A204.1 (cell line): ENCODE results near the gene TRMT10B.
"Not testable (repeated sequence)": the region's sequence is repeated elsewhere in the genome, so short reads cannot be mapped to it uniquely, and the experiment has no call there.

Experiments used
- FAIRE-seq: peaks from 2 replicates; lab custom pipeline; 2012; peaks lifted over from hg19 to GRCh38; lab: Jason Lieb, UNC

The TRMT10B gene

GRCh38 chr9:37801287-37801850 is 47.8 kb downstream of the TRMT10B start:
- no peak for FAIRE-seq

GRCh38 chr9:37801959-37802711 is 48.5 kb downstream of the TRMT10B start:
- FAIRE-seq = no peak

- no peak for FAIRE-seq
Measured at GRCh38 chr9:37806271-37806670, 52.7 kb downstream of the TRMT10B start.

- not testable (repeated sequence) for FAIRE-seq
Measured at GRCh38 chr9:37809676-37810075, 56.1 kb downstream of the TRMT10B start.

GRCh38 chr9:37811906-37812476 is 58.4 kb downstream of the TRMT10B start:
- FAIRE-seq = no peak

GRCh38 chr9:37812773-37813379 is 59.3 kb downstream of the TRMT10B start:
- no peak for FAIRE-seq

- FAIRE-seq = no peak
Measured at GRCh38 chr9:37818849-37819248, 65.2 kb downstream of the TRMT10B start.

- FAIRE-seq = no peak
Measured at GRCh38 chr9:37820142-37820541, 66.5 kb downstream of the TRMT10B start.

GRCh38 chr9:37825174-37825573 is 71.6 kb downstream of the TRMT10B start:
- not testable (repeated sequence) for FAIRE-seq

- no peak for FAIRE-seq
Measured at GRCh38 chr9:37827483-37828165, 74.0 kb downstream of the TRMT10B start.
